H1 (cell line): Measurements from ENCODE around the gene PKM. TPM values are rescaled to one million over a fixed set of nuclear protein-coding genes. Genes with fewer than 3 reads are reported as not detected.

Experiments
- EP300 ChIP-seq, 2 experiments: IDR thresholded peaks; 1 replicate in 1 of 2; 2 replicates in 1 of 2; pipeline ENCODE4 v1.6.1; 2011 to 2012; ENCODE audit warnings: low read depth in 2 of 2, low read length in 2 of 2, mild to moderate bottlenecking in 2 of 2, borderline replicate concordance in 1 of 2, inconsistent platforms in 1 of 2, moderate library complexity in 1 of 2
- polyA plus RNA-seq, 7 experiments: library from polyadenylated mRNA; depleted of rRNA in 3 of 7; stranded (reverse) in 5 of 7; unstranded in 2 of 7; fragments of >200 nt in 5 of 7; fragments of 200-250 nt in 2 of 7; gene quantifications; 1 replicate in 5 of 7; 2 replicates in 1 of 7; 4 replicates in 1 of 7; pipeline versions ENCODE4 v1.2.1 to v1.2.3, GENCODE V29; 2011 to 2013; ENCODE audit warnings: missing spikeins in 2 of 7, mixed read lengths in 2 of 7
- total RNA-seq: library from RNA; stranded (reverse); fragmentation: NEBNext Ultra II Directional; extraction: Animal tissue kit (Norgen Biotek cat#: 25700); gene quantifications from 2 replicates; pipeline ENCODE4 v1.2.1, GENCODE V29; 2021

The PKM gene
- total and polyA plus RNA-seq, 2 of the 8 experiments (the other 6 are each of a cell fraction or from before 2014, with no cell fraction given) = 780 to 856 TPM

- TF ChIP-seq EP300 (IDR thresholded peaks at IDR 0.05; ENCODE audit: borderline replicate concordance in 1 of 2, low read depth in 2 of 2, low read length in 2 of 2) = no peak
Measured at GRCh38 chr15:72202801-72203506, 28.0 kb downstream of the PKM start (continued).
